Ovary (tissue), 9 donors: ENCODE results near the gene PEX14. TPM values are rescaled to one million over a fixed set of nuclear protein-coding genes. Genes with fewer than 3 reads are reported as not detected.

Experiments used
- DNase-seq, 5 donors: peaks; one replicate each; pipeline ENCODE4 v3.0.0-alpha.2; 2019 to 2020
- H3K27ac ChIP-seq, 2 donors: fragments of 200-600 bp; one replicate each; pipeline versions ENCODE4 v1.5.1 to v1.8.0; 2019 to 2022
- H3K27me3 ChIP-seq: fragments of 200-600 bp; one replicate; pipeline ENCODE4 v1.8.0; 2022
- H3K36me3 ChIP-seq: fragments of 200-600 bp; sonication (generic); one replicate; pipeline ENCODE4 v1.5.1; 2019
- H3K4me1 ChIP-seq: one replicate; pipeline ENCODE4 v1.8.1; 2013; ENCODE audit warnings: mild to moderate bottlenecking, moderate library complexity; ENCODE audit not compliant: insufficient read depth
- H3K4me3 ChIP-seq: fragments of 200-600 bp; sonication (generic); one replicate; pipeline ENCODE4 v1.5.1; 2017
- H3K9me3 ChIP-seq, 2 donors: fragments of 200-600 bp in 1 of 2; sonication (generic) in 1 of 2; one replicate each; pipeline versions ENCODE4 v1.5.1 to v1.8.1; 2013 to 2019; ENCODE audit warnings: mild to moderate bottlenecking in 1 of 2, moderate library complexity in 1 of 2
- CTCF ChIP-seq, 3 donors: fragments of 450-650 bp in 2 of 3; fragments of 200-600 bp in 1 of 3; IDR thresholded peaks; one replicate each; pipeline versions ENCODE4 v1.5.1 to v1.8.0; 2016 to 2022; ENCODE audit warnings: antibody characterized with exemption in 3 of 3, mild to moderate bottlenecking in 1 of 3
- EP300 ChIP-seq: sonication (generic); formaldehyde crosslinking; IDR thresholded peaks from one replicate; pipeline ENCODE4 v1.6.1; 2017; ENCODE audit warnings: antibody characterized with exemption
- POLR2A ChIP-seq: fragments of 450-650 bp; IDR thresholded peaks from one replicate; pipeline ENCODE4 v1.6.1; 2017; ENCODE audit warnings: antibody characterized with exemption, mild to moderate bottlenecking, moderate library complexity
- WGBS, 3 donors: extraction: QIAGEN DNeasy Blood & Tissue Kit in 1 of 3; methylation state at CpG; one replicate each; pipeline versions ENCODE4 v1.1.5 to v1.1.7; 2013 to 2017; 5-methylcytosine and 5-hydroxymethylcytosine counted together
- intact Hi-C, 4 donors: fragments of 100-400 bp; cut with DNase I; formaldehyde crosslinking; loops; one replicate each; pipeline versions ENCODE4 v1.11.0 to v1.15.1; 2022 to 2023
- polyA plus RNA-seq, 2 donors: library from polyadenylated mRNA; stranded (reverse); fragments of 200-250 nt in 1 of 2; fragments of 350-450 nt in 1 of 2; fragmentation: Illumina TruSeq in 1 of 2; extraction: RNeasy Lipid Tissue Mini Kit (QIAGEN cat#74804) in 1 of 2; gene quantifications; one replicate each; pipeline ENCODE4 v1.2.3, GENCODE V29; 2013 to 2014
- total RNA-seq, 7 donors: library from RNA; depleted of rRNA in 2 of 7; stranded (reverse); fragments of >200 nt in 2 of 7; fragmentation: NEBNext Ultra II Directional in 3 of 7; extraction: Animal tissue kit (Norgen Biotek cat#: 25700) in 3 of 7; gene quantifications; one replicate each; pipeline versions ENCODE4 v1.1.0 to v1.2.4, GENCODE V29; 2016 to 2023
- donor health status: DM: no; HTN: no; CAD: no; lungs with moderate emphysema.
- donor health status: DM: no; HTN: no; CAD: no.
- donor health status: Bipolar disorder and iron deficiency.
- donor health status: DM: yes; HTN: yes; CAD: no.
- donor health status: DM: no; HTN: no; CAD: no.
- donor health status: DM: yes; HTN: yes; CAD: no.

Gene PEX14
- total and polyA plus RNA-seq, 9 donors = 3.3 to 22.9 (median 16.7) TPM

- Histone ChIP-seq H3K27me3 (no peaks in the 10 kb centered on the region), H3K36me3 (no peaks in the 10 kb centered on the region), H3K27ac (no peak overlapping the region), H3K4me3 (no peak overlapping the region), H3K4me1 (no peaks in the 10 kb centered on the region), H3K9me3 (no peaks in the 10 kb centered on the region)
- DNase-seq = no peak
- TF ChIP-seq CTCF (IDR thresholded peaks at IDR 0.05) = no peak
- no peak for TF ChIP-seq POLR2A
- no peak for TF ChIP-seq EP300
- 88 to 93% (median 92%) methylated on average over 7 of the region's 7 CpGs for WGBS, 3 donors
- intact Hi-C loops = no loop called here
Observed at GRCh38 chr1:10606064-10606463, 131.3 kb downstream of the PEX14 start.

- Histone ChIP-seq H3K4me1 (no peaks in the 10 kb centered on the region), H3K36me3 (no peaks in the 10 kb centered on the region), H3K4me3 (no peak overlapping the region), H3K9me3 (no peaks in the 10 kb centered on the region), H3K27me3 (no peaks in the 10 kb centered on the region), H3K27ac (no peak overlapping the region)
- TF ChIP-seq CTCF (IDR thresholded peaks at IDR 0.05) (no peak), POLR2A (no peak), EP300 (no peak)
- no peak for DNase-seq
- WGBS, 3 donors = 79 to 92% (median 87%) methylated on average over 3 of the region's 3 CpGs
- intact Hi-C loops = no loop called here
Observed at GRCh38 chr1:10607228-10607627, 132.5 kb downstream of the PEX14 start.

GRCh38 chr1:10608690-10609089 lies 133.9 kb downstream of the PEX14 start:
- no peak for DNase-seq
- H3K4me3 ChIP-seq = no peak overlapping the region
- no peak for TF ChIP-seq CTCF (IDR thresholded peaks at IDR 0.05)
- TF ChIP-seq EP300 = no peak
- no peak for TF ChIP-seq POLR2A
- H3K27me3 ChIP-seq = no peaks in the 10 kb centered on the region
- intact Hi-C loops = no loop called here
- WGBS, 3 donors = 83 to 94% (median 93%) methylated on average over 2 of the region's 2 CpGs
- H3K36me3 ChIP-seq = no peaks in the 10 kb centered on the region
- H3K4me1 ChIP-seq = no peaks in the 10 kb centered on the region
- H3K9me3 ChIP-seq = no peaks in the 10 kb centered on the region
- no peak overlapping the region for H3K27ac ChIP-seq

GRCh38 chr1:10610901-10611600 lies 136.3 kb downstream of the PEX14 start:
- Histone ChIP-seq H3K36me3 (no peaks in the 10 kb centered on the region), H3K27ac (no peak overlapping the region), H3K27me3 (no peaks in the 10 kb centered on the region), H3K4me3 (no peak overlapping the region), H3K4me1 (no peaks in the 10 kb centered on the region), H3K9me3 (no peaks in the 10 kb centered on the region)
- intact Hi-C loops = no loop called here
- WGBS, 3 donors = 95 to 97% (median 96%) methylated on average over 6 of the region's 6 CpGs
- TF ChIP-seq EP300 = no peak
- TF ChIP-seq POLR2A = no peak
- no peak for TF ChIP-seq CTCF (IDR thresholded peaks at IDR 0.05)
- DNase-seq = no peak
